H1 (cell line): Measurements from ENCODE around the gene SVIL. TPM values are rescaled to one million over a fixed set of nuclear protein-coding genes. Genes with fewer than 3 reads are reported as not detected.

Source experiments
- CTCF ChIA-PET: fragments of 300-600 bp; sonication (Branson Sonifier 250); formaldehyde crosslinking; loops from one replicate; lab custom pipeline; 2021; ENCODE audit not compliant: partially characterized antibody; lab: Charles Lee
- POLR2A ChIA-PET: fragments of 300-600 bp; sonication (Branson Sonifier 250); formaldehyde crosslinking; loops from one replicate; lab custom pipeline; 2021; ENCODE audit warnings: inconsistent platforms; ENCODE audit not compliant: partially characterized antibody; lab: Charles Lee
- DNase-seq, 2 experiments: peaks; one replicate each; pipeline versions ENCODE4 v3.0.0 to v3.0.0-alpha.2; 2010 to 2022; ENCODE audit warnings: low spot score in 2 of 2, low read depth in 1 of 2, mixed read lengths in 1 of 2
- FAIRE-seq: peaks from 2 replicates; lab custom pipeline; 2011; peaks lifted over from hg19 to GRCh38; lab: Jason Lieb, UNC
- H2AFZ ChIP-seq: 2 replicates; pipeline ENCODE4 v1.8.1; 2012; ENCODE audit warnings: low read length, inconsistent platforms
- H2AK5ac ChIP-seq: 2 replicates; pipeline ENCODE4 v1.6.1; 2013; ENCODE audit warnings: low read depth, low read length
- H2BK120ac ChIP-seq: replicated peaks from 2 replicates; pipeline ENCODE3; 2013; ENCODE audit warnings: low read depth, low read length, inconsistent platforms
- H2BK12ac ChIP-seq: 2 replicates; pipeline ENCODE4 v1.6.1; 2013; ENCODE audit warnings: low read depth, low read length
- H2BK15ac ChIP-seq: 2 replicates; pipeline ENCODE4 v1.6.1; 2013; ENCODE audit warnings: low read length
- H2BK20ac ChIP-seq: 2 replicates; pipeline ENCODE4 v1.6.1; 2013; ENCODE audit warnings: low read length
- H2BK5ac ChIP-seq: 2 replicates; pipeline ENCODE4 v1.6.1; 2013; ENCODE audit warnings: low read depth, low read length
- H3K14ac ChIP-seq: 2 replicates; pipeline ENCODE4 v1.6.1; 2013; ENCODE audit warnings: inconsistent platforms; ENCODE audit not compliant: insufficient read length
- H3K18ac ChIP-seq: 2 replicates; pipeline ENCODE4 v1.6.1; 2013; ENCODE audit warnings: low read length; ENCODE audit errors: extremely low read depth
- H3K23ac ChIP-seq: 2 replicates; pipeline ENCODE4 v1.6.1; 2013; ENCODE audit warnings: inconsistent platforms; ENCODE audit not compliant: insufficient read length
- H3K23me2 ChIP-seq: 2 replicates; pipeline ENCODE4 v1.6.1; 2013; ENCODE audit warnings: low read depth, low read length
- H3K27ac ChIP-seq: 2 replicates; pipeline ENCODE4 v1.6.1; 2011; ENCODE audit warnings: low read depth, low read length, inconsistent platforms
- H3K27me3 ChIP-seq, 4 experiments: replicated peaks in 1 of 4; 1 replicate in 1 of 4; 2 replicates in 3 of 4; pipeline versions ENCODE4 v1.6.1 to v1.8.1; 2011 to 2013; ENCODE audit warnings: low read length in 3 of 4, mild to moderate bottlenecking in 3 of 4, inconsistent platforms in 2 of 4, mixed read lengths in 2 of 4, moderate library complexity in 1 of 4; ENCODE audit not compliant: control insufficient read depth in 3 of 4, insufficient read depth in 3 of 4; ENCODE audit errors: extremely low read depth in 1 of 4
- H3K36me3 ChIP-seq, 4 experiments: 2 replicates each; pipeline versions ENCODE4 v1.6.1 to v1.8.1; 2011 to 2013; ENCODE audit warnings: mild to moderate bottlenecking in 4 of 4, low read length in 3 of 4, moderate library complexity in 2 of 4, control low read depth in 1 of 4, inconsistent platforms in 1 of 4; ENCODE audit not compliant: insufficient read depth in 4 of 4, control insufficient read depth in 2 of 4
- H3K4ac ChIP-seq: replicated peaks from 2 replicates; pipeline ENCODE3; 2013; ENCODE audit warnings: low read length, low read depth, mixed read lengths, inconsistent platforms; ENCODE audit not compliant: insufficient read length
- H3K4me1 ChIP-seq, 4 experiments: replicated peaks in 1 of 4; 1 replicate in 1 of 4; 2 replicates in 3 of 4; pipeline versions ENCODE4 v1.6.1 to v1.8.1; 2011 to 2013; ENCODE audit warnings: low read length in 3 of 4, inconsistent platforms in 2 of 4, mixed read lengths in 1 of 4; ENCODE audit not compliant: insufficient read depth in 4 of 4, control insufficient read depth in 3 of 4
- H3K4me2 ChIP-seq, 2 experiments: 2 replicates each; pipeline versions ENCODE4 v1.6.1 to v1.8.1; 2011 to 2013; ENCODE audit warnings: low read depth in 2 of 2, low read length in 2 of 2, control low read depth in 1 of 2, inconsistent platforms in 1 of 2, mild to moderate bottlenecking in 1 of 2; ENCODE audit not compliant: insufficient read depth in 1 of 2
- H3K4me3 ChIP-seq, 4 experiments: fragments of 200-600, 300-600 bp in 1 of 4; sonication (generic), shearing (Covaris generic), sonication (Bioruptor Twin) in 1 of 4; 2 replicates each; pipeline versions ENCODE4 v1.5.1 to v1.8.1; 2011 to 2016; ENCODE audit warnings: low read length in 4 of 4, low read depth in 3 of 4, control low read depth in 2 of 4, inconsistent platforms in 2 of 4, mild to moderate bottlenecking in 2 of 4, mixed read lengths in 1 of 4, moderate library complexity in 1 of 4; ENCODE audit not compliant: insufficient read depth in 2 of 4; ENCODE audit errors: extremely low read depth in 1 of 4
- H3K56ac ChIP-seq: replicated peaks from 2 replicates; pipeline ENCODE3; 2013; ENCODE audit warnings: low read depth, mild to moderate bottlenecking, mixed read lengths, low read length, inconsistent platforms; ENCODE audit not compliant: insufficient read length
- H3K79me1 ChIP-seq: 2 replicates; pipeline ENCODE4 v1.6.1; 2013; ENCODE audit warnings: low read depth, low read length, control low read depth
- H3K79me2 ChIP-seq, 2 experiments: 2 replicates each; pipeline versions ENCODE4 v1.6.1 to v1.8.1; 2012 to 2013; ENCODE audit warnings: low read length in 2 of 2, mild to moderate bottlenecking in 2 of 2, inconsistent platforms in 1 of 2; ENCODE audit not compliant: insufficient read depth in 2 of 2, control insufficient read depth in 1 of 2
- H3K9ac ChIP-seq, 4 experiments: replicated peaks in 1 of 4; 1 replicate in 1 of 4; 2 replicates in 3 of 4; pipeline versions ENCODE4 v1.6.1 to v1.8.1; 2011 to 2013; ENCODE audit warnings: low read depth in 3 of 4, low read length in 3 of 4, control low read depth in 2 of 4, mild to moderate bottlenecking in 2 of 4, moderate library complexity in 2 of 4, inconsistent platforms in 1 of 4; ENCODE audit errors: extremely low read depth in 1 of 4
- H3K9me3 ChIP-seq, 2 experiments: 2 replicates each; pipeline versions ENCODE4 v1.6.1 to v1.8.1; 2012 to 2013; ENCODE audit warnings: mild to moderate bottlenecking in 2 of 2, moderate library complexity in 2 of 2, control low read depth in 1 of 2, inconsistent platforms in 1 of 2, low read depth in 1 of 2, low read length in 1 of 2, mixed read lengths in 1 of 2; ENCODE audit not compliant: insufficient read depth in 2 of 2
- H4K20me1 ChIP-seq, 2 experiments: replicated peaks in 1 of 2; 2 replicates each; pipeline versions ENCODE3 to v1.8.1; 2011 to 2013; ENCODE audit warnings: inconsistent platforms in 2 of 2, low read length in 2 of 2, mild to moderate bottlenecking in 1 of 2; ENCODE audit not compliant: insufficient read depth in 2 of 2, control insufficient read depth in 1 of 2
- H4K5ac ChIP-seq: 2 replicates; pipeline ENCODE4 v1.6.1; 2013; ENCODE audit warnings: low read length, low read depth, mixed read lengths, inconsistent platforms; ENCODE audit not compliant: insufficient read length
- H4K8ac ChIP-seq: 2 replicates; pipeline ENCODE4 v1.8.0; 2013; ENCODE audit warnings: mild to moderate bottlenecking, moderate library complexity, low read length, inconsistent platforms; ENCODE audit not compliant: insufficient read depth; ENCODE audit errors: extremely low read depth
- H4K91ac ChIP-seq: replicated peaks from 2 replicates; pipeline ENCODE3; 2013; ENCODE audit warnings: low read length, mixed read lengths, inconsistent platforms; ENCODE audit not compliant: insufficient read length
- ATF2 ChIP-seq: IDR thresholded peaks from 2 replicates; pipeline ENCODE4 v1.6.1; 2012; ENCODE audit warnings: low read length, inconsistent platforms
- BRCA1 ChIP-seq: IDR thresholded peaks from 2 replicates; pipeline ENCODE4 v1.6.1; 2012; ENCODE audit warnings: low read depth, low read length, improper control_type of control experiment
- CBX8 ChIP-seq: fragments of 300-800, 300-1000 bp; sonication (generic); IDR thresholded peaks from 2 replicates; pipeline ENCODE4 v1.7.1; 2016; ENCODE audit warnings: low read depth, low read length, borderline replicate concordance
- FOSL1 ChIP-seq: IDR thresholded peaks from 2 replicates; pipeline ENCODE4 v1.6.1; 2011; ENCODE audit warnings: mild to moderate bottlenecking, low read depth, low read length, moderate library complexity; ENCODE audit not compliant: insufficient read depth
- HDAC6 ChIP-seq: IDR thresholded peaks from one replicate; pipeline ENCODE4 v1.7.1; 2012; ENCODE audit warnings: low read depth, mild to moderate bottlenecking, inconsistent platforms, low read length, moderate library complexity
- JUN ChIP-seq: IDR thresholded peaks from 2 replicates; pipeline ENCODE4 v1.6.1; 2011; ENCODE audit warnings: low read depth, mild to moderate bottlenecking, improper control_type of control experiment, low read length
- KDM4A ChIP-seq: IDR thresholded peaks from one replicate; pipeline ENCODE4 v1.7.1; 2012; ENCODE audit warnings: low read depth, mild to moderate bottlenecking, moderate library complexity, low read length, inconsistent platforms; ENCODE audit not compliant: severe bottlenecking
- RBBP5 ChIP-seq: IDR thresholded peaks from 2 replicates; pipeline ENCODE4 v1.7.1; 2012; ENCODE audit warnings: low read depth, mild to moderate bottlenecking, inconsistent platforms, low read length, moderate library complexity, borderline replicate concordance
- SIRT6 ChIP-seq: IDR thresholded peaks from one replicate; pipeline ENCODE4 v1.7.1; 2012; ENCODE audit warnings: low read length, inconsistent platforms
- YY1 ChIP-seq: IDR thresholded peaks from 2 replicates; pipeline ENCODE4 v1.6.1; 2011; ENCODE audit warnings: low read depth, mild to moderate bottlenecking, low read length
- WGBS, 2 experiments: shearing (Covaris generic) in 1 of 2; methylation state at CpG; one replicate each; pipeline versions ENCODE4 v1.1.6 to v1.1.7; 2013 to 2015; ENCODE audit warnings: low lambda C conversion rate in 2 of 2, mixed read lengths in 2 of 2, inconsistent platforms in 1 of 2, low coverage in 1 of 2, missing lambda C conversion rate in 1 of 2; ENCODE audit not compliant: insufficient replicate concordance in 2 of 2, insufficient coverage in 1 of 2, insufficient read length in 1 of 2; ENCODE audit errors: extremely low coverage in 1 of 2, missing lambda C conversion rate in 1 of 2; 5-methylcytosine and 5-hydroxymethylcytosine counted together
- polyA plus RNA-seq, 7 experiments: library from polyadenylated mRNA; depleted of rRNA in 3 of 7; stranded (reverse) in 5 of 7; unstranded in 2 of 7; fragments of >200 nt in 5 of 7; fragments of 200-250 nt in 2 of 7; gene quantifications; 1 replicate in 5 of 7; 2 replicates in 1 of 7; 4 replicates in 1 of 7; pipeline versions ENCODE4 v1.2.1 to v1.2.3, GENCODE V29; 2011 to 2013; ENCODE audit warnings: missing spikeins in 2 of 7, mixed read lengths in 2 of 7
- total RNA-seq: library from RNA; stranded (reverse); fragmentation: NEBNext Ultra II Directional; extraction: Animal tissue kit (Norgen Biotek cat#: 25700); gene quantifications from 2 replicates; pipeline ENCODE4 v1.2.1, GENCODE V29; 2021
- TF ChIP-seq, protein P1 (sequence below), 3 experiments: IDR thresholded peaks; 1 replicate in 2 of 3; 2 replicates in 1 of 3; pipeline versions ENCODE4 v1.5.1 to v1.6.1; 2011; ENCODE audit warnings: low read length in 3 of 3, mild to moderate bottlenecking in 3 of 3, inconsistent platforms in 2 of 3, low read depth in 1 of 3, moderate library complexity in 1 of 3; ENCODE audit not compliant: insufficient read depth in 1 of 3; ENCODE audit errors: control extremely low read depth in 1 of 3

SVIL gene
- total and polyA plus RNA-seq, 2 of the 8 experiments (the other 6 are each of a cell fraction or from before 2014, with no cell fraction given), result 4.7 to 15.4 TPM

DNA sequence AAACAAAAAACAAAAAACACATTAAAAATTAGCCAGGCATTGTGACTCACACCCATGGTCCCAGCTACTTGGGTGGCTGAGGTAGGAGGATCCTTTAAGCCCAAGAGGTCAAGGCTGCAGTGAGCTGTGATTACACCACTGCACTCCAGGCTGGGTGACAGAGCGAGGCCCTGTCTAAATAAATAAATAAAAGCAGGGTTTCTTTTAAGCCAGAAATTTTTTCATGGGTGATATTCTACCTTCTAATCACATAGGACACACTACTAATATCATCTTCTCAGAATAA, 14.2 kb upstream of the SVIL start:
- no peak overlapping the region for H4K91ac ChIP-seq
- H3K4ac ChIP-seq, result no peak overlapping the region
- DNase-seq (no peak), FAIRE-seq (no peak)
- H3K4me3 ChIP-seq, result no peak overlapping the region
- H4K5ac ChIP-seq, result no peak overlapping the region
- H3K9ac ChIP-seq, result no peak overlapping the region
- H3K23ac ChIP-seq, result no peak overlapping the region
- no peak overlapping the region for H3K18ac ChIP-seq
- no peak overlapping the region for H3K14ac ChIP-seq
- no peak overlapping the region for H2AFZ ChIP-seq
- CTCF ChIA-PET, result interaction anchor here (0.6 to 1.5 kb wide), 2 partner anchors 9 to 94 kb away, joined by 3 to 5 read pairs; no protein-coding TSS in a partner anchor
- no peak overlapping the region for H3K4me2 ChIP-seq
- H2BK120ac ChIP-seq, result no peak overlapping the region
- H3K36me3 ChIP-seq, result no peaks in the 10 kb centered on the region; a peak in 1 of 8 replicates
- no peak overlapping the region for H2BK12ac ChIP-seq
- no peak overlapping the region for H2BK20ac ChIP-seq
- H3K79me2 ChIP-seq, result no peaks in the 10 kb centered on the region
- H3K79me1 ChIP-seq, result no peaks in the 10 kb centered on the region
- no peak overlapping the region for H2BK15ac ChIP-seq
- peaks cover 0 to 3% (median 1%) of the 10 kb centered on the region in 4 experiments; a peak in 2 of 7 replicates for H3K4me1 ChIP-seq
- H3K23me2 ChIP-seq, result no peaks in the 10 kb centered on the region; the same call in 1 of the 2 replicates
- POLR2A ChIA-PET, result no interaction called here
- 91% methylated on average over 1 of the region's 1 CpG; no CpG with 5 or more reads in 1 of the 2 experiments for WGBS, 2 experiments
- H3K27ac ChIP-seq, result no peak overlapping the region
- no peaks in the 10 kb centered on the region for H3K9me3 ChIP-seq
- H2BK5ac ChIP-seq, result no peak overlapping the region
- H3K27me3 ChIP-seq, result no peaks in the 10 kb centered on the region
- H4K20me1 ChIP-seq, result no peaks in the 10 kb centered on the region
- no peak overlapping the region for H3K56ac ChIP-seq
- no peak overlapping the region for H4K8ac ChIP-seq
- H2AK5ac ChIP-seq, result no peak overlapping the region
- TF ChIP-seq FOSL1 (no peak), HDAC6 (no peak), YY1 (no peak), JUN (no peak), KDM4A (no peak), RBBP5 (no peak), CBX8 (no peak), ATF2 (no peak), SIRT6 (no peak), BRCA1 (no peak)
- TF ChIP-seq, protein P1, sequence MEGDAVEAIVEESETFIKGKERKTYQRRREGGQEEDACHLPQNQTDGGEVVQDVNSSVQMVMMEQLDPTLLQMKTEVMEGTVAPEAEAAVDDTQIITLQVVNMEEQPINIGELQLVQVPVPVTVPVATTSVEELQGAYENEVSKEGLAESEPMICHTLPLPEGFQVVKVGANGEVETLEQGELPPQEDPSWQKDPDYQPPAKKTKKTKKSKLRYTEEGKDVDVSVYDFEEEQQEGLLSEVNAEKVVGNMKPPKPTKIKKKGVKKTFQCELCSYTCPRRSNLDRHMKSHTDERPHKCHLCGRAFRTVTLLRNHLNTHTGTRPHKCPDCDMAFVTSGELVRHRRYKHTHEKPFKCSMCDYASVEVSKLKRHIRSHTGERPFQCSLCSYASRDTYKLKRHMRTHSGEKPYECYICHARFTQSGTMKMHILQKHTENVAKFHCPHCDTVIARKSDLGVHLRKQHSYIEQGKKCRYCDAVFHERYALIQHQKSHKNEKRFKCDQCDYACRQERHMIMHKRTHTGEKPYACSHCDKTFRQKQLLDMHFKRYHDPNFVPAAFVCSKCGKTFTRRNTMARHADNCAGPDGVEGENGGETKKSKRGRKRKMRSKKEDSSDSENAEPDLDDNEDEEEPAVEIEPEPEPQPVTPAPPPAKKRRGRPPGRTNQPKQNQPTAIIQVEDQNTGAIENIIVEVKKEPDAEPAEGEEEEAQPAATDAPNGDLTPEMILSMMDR (IDR thresholded peaks at IDR 0.05; ENCODE audit: control extremely low read depth in 1 of 3, insufficient read depth in 1 of 3, low read depth in 1 of 3, low read length in 3 of 3), result no peak
